Ectodermal cell (in vitro differentiated cells): ENCODE data around the gene DHX30.

Source experiments
- H3K27ac ChIP-seq: 2 replicates; pipeline ENCODE4 v1.7.0; 2013; ENCODE audit warnings: mild to moderate bottlenecking, low read depth, low read length; ENCODE audit not compliant: insufficient read depth, poor library complexity, severe bottlenecking
- H3K27me3 ChIP-seq: 2 replicates; pipeline ENCODE4 v1.7.0; 2013; ENCODE audit warnings: mild to moderate bottlenecking, low read length; ENCODE audit not compliant: insufficient read depth, control insufficient read depth, poor library complexity, severe bottlenecking
- H3K36me3 ChIP-seq: one replicate; pipeline ENCODE4 v1.7.0; 2013; ENCODE audit warnings: low read length; ENCODE audit not compliant: control insufficient read depth, insufficient read depth
- H3K4me1 ChIP-seq: one replicate; pipeline ENCODE4 v1.7.0; 2013; ENCODE audit warnings: low read length; ENCODE audit not compliant: control insufficient read depth, insufficient read depth
- H3K4me3 ChIP-seq: 2 replicates; pipeline ENCODE4 v1.7.0; 2013; ENCODE audit warnings: low read depth, low read length, control low read depth; ENCODE audit not compliant: insufficient read depth
- H3K9me3 ChIP-seq: 2 replicates; pipeline ENCODE4 v1.7.0; 2013; ENCODE audit warnings: mild to moderate bottlenecking, low read length, moderate library complexity; ENCODE audit not compliant: control insufficient read depth
- WGBS, 2 experiments: methylation state at CpG; one replicate each; pipeline ENCODE4 v1.1.7; 2013; ENCODE audit warnings: missing lambda C conversion rate in 2 of 2; 5-methylcytosine and 5-hydroxymethylcytosine counted together

DHX30 gene

DNA sequence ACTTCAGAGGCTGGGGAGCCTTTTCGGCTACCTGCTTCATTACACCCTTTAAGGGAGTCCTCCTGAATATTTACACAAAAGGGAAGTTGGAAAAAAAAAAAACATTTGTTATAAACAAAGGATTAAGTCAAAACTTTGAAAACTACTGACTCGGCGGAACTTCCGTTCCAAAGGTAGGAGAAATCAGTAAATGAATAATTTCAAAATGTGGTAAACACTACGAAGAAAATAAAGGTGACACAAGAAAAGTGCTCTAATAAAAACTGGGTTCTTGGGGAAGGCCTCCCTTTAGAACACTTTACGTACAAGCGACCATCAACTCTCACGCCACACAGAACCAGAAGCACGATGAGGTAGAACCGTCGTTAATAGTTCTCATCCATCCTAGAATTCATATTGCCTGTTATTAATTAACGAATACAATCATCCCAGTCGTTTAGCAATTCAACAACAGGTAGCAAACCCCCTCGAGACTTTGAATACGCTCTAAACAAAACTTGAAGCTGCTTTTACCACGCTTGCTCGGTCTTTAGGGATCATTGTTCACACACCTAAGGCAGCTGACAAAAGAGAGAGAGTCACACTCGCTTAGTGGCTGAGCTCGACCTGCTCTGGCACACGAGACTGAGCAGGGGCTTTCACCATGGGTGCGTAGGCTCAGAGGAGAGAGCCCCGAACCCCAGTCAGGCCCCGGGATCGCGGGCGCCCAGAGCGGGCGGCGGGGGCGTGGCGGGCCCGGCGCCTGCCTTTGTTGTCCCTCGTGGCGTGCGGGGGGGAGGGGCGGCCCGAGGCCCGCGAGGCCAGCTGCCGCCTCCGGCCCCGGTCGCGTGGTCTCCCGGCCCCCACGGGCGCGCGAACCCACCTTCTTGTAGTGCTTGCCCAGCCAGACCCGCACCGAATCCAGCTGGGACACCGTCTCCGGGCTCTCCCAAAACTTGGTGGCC, 21.9 kb upstream of the DHX30 start:
- peak overlapping the region; percentile 99 for H3K27ac ChIP-seq
- no peaks in the 10 kb centered on the region for H3K27me3 ChIP-seq
- no peaks in the 10 kb centered on the region for H3K4me1 ChIP-seq
- H3K4me3 ChIP-seq = peak overlapping the region; percentile 95
- no peaks in the 10 kb centered on the region for H3K9me3 ChIP-seq
- H3K36me3 ChIP-seq = no peaks in the 10 kb centered on the region
- WGBS, 2 experiments = 0% methylated on average over 53 to 54 of the region's 54 CpGs

DNA sequence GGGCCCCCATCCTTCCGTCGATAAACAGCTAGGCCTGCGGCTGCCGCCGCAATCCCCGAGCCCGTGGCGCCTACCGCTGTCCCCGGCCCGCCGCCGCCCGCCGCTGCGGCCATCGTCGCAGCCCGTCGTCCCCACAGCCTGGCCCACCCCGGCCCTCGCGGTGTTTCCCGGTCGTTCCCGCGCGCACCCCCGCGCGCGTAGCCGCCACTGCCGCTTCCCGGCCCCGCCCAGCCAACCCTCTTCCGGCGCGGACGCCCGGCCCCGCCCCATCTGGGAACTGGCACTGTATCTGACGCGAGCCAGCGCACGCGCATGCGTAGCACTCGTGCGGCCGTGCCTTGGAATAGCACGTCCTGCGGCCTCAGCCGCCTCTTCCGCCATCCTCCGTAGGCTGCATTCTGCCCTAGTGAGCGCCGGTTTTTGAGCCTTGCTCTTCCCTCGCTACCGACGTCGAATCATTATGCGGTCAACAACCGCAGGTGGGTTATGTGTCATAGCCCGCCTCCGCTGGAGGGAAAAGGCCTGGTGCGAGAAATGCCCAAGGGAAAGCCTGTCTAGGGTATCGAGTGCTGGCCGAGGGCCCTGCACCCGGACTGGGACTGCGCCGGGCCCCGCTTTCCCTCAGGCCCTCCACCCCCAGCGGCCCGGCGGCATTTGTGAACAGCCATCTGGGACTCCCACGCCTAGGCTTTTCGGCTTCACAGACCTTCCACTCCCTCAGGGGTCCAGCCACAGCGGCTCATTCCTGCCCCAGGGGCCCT, 21.1 kb upstream of the DHX30 start, which contains the start of gene SMARCC1:
SMARCC1 (minus strand) TSS at position 209 of the 761 bp plus-strand sequence; CDS start at position 113, 96 bp downstream.
- no peaks in the 10 kb centered on the region for H3K9me3 ChIP-seq
- H3K4me3 ChIP-seq = peak within 1 kb of the TSS; percentile 95
- H3K36me3 ChIP-seq = no peaks in the 10 kb centered on the region
- H3K27me3 ChIP-seq = no peaks in the 10 kb centered on the region
- peak within 1 kb of the TSS; percentile 99 for H3K27ac ChIP-seq
- 0 to 1% methylated on average over 79 of the region's 79 CpGs for WGBS, 2 experiments
- H3K4me1 ChIP-seq = no peaks in the 10 kb centered on the region

DNA sequence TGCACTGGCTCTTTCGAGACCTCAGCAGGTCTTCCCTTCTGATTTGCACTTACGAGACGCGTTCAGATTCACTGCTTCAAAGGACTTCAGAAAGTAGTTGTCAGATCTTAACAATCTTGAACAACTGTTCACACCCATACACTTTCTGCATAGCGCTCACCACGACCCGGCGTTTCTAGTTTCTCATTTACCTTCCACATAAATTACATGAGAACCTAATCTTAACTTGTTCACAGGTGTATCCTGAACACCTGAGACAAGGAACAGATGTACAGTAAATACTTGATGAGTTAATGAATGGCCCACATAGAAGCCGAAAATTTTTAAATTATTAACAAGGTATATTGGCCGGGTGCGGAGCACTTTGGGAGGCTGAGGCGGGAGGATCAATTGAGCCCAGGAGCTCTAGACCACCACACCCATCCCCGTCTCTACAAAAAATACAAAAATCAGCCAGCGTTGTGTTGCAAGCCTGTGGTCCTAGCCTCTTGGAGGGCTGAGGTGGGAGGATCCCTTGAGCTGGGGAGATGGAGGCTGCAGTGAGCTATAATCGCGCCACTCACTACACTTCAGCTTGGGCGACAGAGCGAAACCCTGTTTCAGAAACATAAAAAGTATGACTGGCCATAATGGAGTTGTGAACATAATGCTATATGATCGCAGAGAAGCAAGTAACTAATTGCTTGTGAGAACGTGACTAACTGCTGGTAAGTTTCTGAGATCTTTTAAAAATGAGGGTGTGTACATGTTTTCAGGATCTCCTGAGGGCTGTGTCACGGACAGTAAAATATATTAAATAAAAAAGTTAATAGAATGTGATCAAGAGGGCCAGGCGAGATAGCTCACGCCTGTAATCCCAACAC, 20.3 kb upstream of the DHX30 start:
- Histone ChIP-seq H3K27me3 (no peaks in the 10 kb centered on the region), H3K4me3 (peak overlapping the region; percentile 95), H3K36me3 (no peaks in the 10 kb centered on the region), H3K27ac (peak overlapping the region; percentile 99), H3K4me1 (no peaks in the 10 kb centered on the region), H3K9me3 (no peaks in the 10 kb centered on the region)
- WGBS, 2 experiments = 70 to 71% methylated on average over 23 of the region's 23 CpGs

DNA sequence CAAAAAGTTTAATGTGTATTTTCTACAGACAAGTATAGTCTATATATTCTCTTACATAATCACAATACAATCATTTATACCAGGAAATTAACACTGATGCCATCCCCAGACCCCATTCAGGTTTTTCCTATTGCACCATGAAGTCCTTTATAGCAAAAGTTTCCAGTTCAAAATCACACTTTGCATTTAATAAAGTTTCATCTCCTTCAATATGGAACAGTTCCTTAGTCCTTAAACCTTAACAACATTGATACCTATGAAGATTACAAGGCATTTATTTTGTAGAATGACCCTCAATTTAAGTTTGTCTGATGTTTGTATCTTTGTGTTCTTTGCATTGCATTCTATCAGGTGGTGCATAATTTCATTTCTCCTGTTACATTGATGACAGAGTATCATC, 19.3 kb upstream of the DHX30 start:
- no peaks in the 10 kb centered on the region for H3K4me1 ChIP-seq
- no peaks in the 10 kb centered on the region for H3K27me3 ChIP-seq
- H3K4me3 ChIP-seq = no peak overlapping the region
- H3K9me3 ChIP-seq = no peaks in the 10 kb centered on the region
- no peaks in the 10 kb centered on the region for H3K36me3 ChIP-seq
- H3K27ac ChIP-seq = no peak overlapping the region

DNA sequence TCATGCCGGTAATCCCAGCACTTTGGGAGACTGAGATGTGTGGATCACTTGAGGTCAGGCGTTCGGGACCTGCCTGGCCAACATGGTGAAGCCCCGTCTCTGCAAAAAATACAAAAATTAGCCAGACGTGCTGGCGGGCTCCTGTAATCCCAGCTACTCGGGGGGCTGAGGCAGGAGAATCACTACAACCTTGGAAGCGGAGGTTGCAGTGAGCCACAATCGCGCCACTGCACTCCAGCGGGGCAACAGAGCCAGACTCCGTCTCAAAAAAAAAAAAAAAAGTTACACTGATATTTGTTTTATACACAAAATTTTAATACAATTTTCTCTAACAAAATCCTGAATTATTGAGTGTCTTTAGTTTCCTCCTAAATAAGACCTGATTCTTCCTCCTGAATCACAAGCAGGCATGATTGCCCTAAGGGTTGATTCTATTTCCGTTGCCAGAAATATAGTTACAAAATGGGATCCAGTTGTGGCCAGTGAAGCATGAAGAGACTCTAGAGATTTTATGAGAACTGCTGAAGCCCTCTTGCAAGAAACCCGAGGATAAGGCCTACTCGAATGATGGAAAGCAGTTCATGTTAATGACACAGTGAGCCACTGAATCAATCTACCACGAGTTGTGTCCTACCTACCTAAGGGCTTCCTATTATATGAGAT, 11.6 kb upstream of the DHX30 start:
- Histone ChIP-seq H3K36me3 (no peaks in the 10 kb centered on the region), H3K9me3 (no peaks in the 10 kb centered on the region), H3K4me1 (no peaks in the 10 kb centered on the region), H3K4me3 (no peak overlapping the region), H3K27me3 (no peaks in the 10 kb centered on the region), H3K27ac (no peak overlapping the region)
- WGBS, 2 experiments = 94 to 96% methylated on average over 16 of the region's 16 CpGs

DNA sequence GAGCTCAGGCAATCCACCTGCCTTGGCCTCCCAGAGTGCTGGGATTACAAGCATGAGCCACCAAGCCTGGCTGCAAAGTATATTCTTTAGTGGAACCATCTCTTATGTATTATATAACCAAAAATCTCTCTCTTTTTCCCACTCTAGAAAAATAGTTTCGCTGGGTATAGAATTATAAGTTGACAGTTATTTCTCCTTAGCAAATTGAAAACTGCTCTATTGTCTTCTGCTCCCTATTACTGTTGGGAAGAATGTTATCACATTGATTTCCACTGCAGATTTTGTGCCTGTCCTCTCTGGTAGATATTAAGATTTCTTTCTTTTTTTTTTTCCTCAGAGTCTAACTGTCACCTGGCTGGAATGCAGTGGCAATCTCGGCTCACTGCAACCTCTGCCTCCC, 10.2 kb upstream of the DHX30 start:
- WGBS, 2 experiments = 89 to 100% methylated on average over 1 to 2 of the region's 2 CpGs
- Histone ChIP-seq H3K36me3 (no peaks in the 10 kb centered on the region), H3K9me3 (no peaks in the 10 kb centered on the region), H3K27me3 (no peaks in the 10 kb centered on the region), H3K27ac (no peak overlapping the region), H3K4me1 (no peaks in the 10 kb centered on the region), H3K4me3 (no peak overlapping the region)

DNA sequence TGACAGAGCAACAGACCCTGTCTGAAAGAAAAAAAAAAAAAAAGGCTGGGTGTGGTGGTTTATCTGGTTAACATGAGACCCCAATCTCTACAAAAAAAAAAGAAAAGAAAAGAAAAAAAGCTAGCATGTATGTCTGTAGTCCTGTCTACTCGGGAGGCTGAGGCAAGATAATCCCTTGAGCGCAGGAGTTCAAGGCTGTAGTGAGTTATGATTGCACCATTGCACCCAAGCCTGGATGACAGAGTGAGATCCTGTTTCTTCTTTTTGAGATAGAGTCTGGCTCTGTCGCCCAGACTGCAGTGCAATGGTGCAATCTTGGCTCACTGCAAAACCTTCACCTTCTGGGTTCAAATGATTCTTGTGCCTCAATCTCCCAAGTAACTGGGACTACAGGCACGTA, 8.4 kb upstream of the DHX30 start:
- 94 to 95% methylated on average over 4 of the region's 4 CpGs for WGBS, 2 experiments
- no peaks in the 10 kb centered on the region for H3K4me1 ChIP-seq

DNA sequence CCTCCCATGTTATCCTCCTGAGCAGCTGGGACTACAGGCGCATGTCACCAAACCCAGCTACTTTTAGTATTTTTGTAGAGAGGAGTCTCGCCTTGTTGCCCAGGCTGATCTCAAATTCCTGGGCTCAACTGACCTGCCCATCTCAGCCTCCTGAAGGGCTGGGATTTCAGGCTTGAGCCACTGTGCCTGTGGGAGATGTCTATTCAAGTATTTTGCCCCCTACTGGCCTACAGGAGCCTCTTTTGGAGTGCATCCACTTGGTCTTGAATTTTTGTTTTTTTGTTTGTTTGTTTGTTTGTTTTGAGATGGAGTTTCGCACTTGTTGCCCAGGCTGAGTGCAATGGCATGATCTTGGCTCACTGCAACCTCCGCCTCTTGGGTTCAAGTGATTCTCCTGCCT, 3.2 kb upstream of the DHX30 start:
- WGBS, 2 experiments = 91 to 95% methylated on average over 4 of the region's 4 CpGs
- Histone ChIP-seq H3K36me3 (no peaks in the 10 kb centered on the region), H3K4me3 (no peak overlapping the region), H3K4me1 (peaks cover 9% of the 10 kb centered on the region), H3K27ac (no peak overlapping the region), H3K9me3 (no peaks in the 10 kb centered on the region), H3K27me3 (no peaks in the 10 kb centered on the region)

More for the DNA sequence above, 8.4 kb upstream of the DHX30 start:
- Histone ChIP-seq H3K36me3 (no peaks in the 10 kb centered on the region), H3K27ac (no peak overlapping the region), H3K4me3 (no peak overlapping the region), H3K9me3 (no peaks in the 10 kb centered on the region), H3K27me3 (no peaks in the 10 kb centered on the region)

DNA sequence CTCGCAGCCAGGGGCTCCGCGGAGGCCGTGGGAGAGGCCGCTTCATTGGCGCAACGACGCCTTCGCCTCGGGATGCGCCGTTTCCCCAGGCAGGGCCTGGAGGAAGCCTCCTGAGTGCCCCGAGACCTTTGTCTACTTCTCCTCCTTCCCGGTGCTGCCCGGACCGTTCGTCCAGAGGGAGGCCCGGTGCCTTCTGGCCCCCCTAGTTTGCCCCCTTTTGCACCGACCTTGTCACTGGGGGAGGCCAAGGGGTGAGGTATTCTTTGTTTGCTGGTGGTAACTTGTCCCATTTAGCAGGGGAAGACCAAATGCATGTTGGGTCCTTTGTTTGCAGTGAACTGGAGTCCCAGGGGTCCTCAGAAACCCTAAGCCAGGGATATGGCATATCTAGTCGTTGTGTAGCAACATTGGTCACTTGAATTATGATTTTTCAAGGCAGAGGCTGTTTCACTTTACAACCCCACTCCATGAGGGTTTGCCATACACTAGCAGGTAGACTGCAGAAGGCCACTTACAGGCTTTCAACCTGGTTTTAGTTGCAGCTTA, 615 bp downstream of the DHX30 start:
- Histone ChIP-seq H3K4me3 (peak overlapping the region; percentile 81), H3K36me3 (peaks cover 5% of the 10 kb centered on the region), H3K9me3 (no peaks in the 10 kb centered on the region), H3K27ac (peak overlapping the region; percentile 98), H3K27me3 (no peaks in the 10 kb centered on the region), H3K4me1 (peaks cover 10% of the 10 kb centered on the region)
- WGBS, 2 experiments = 0 to 1% methylated on average over 20 of the region's 20 CpGs
